Muscle layer of colon (tissue), 2 donors: Measurements from ENCODE around the gene KRT17.
"Not testable (repeated sequence)": the region's sequence is repeated elsewhere in the genome, so short reads cannot be mapped to it uniquely, and the experiment has no call there.

Experiments used
- H3K27ac ChIP-seq: one replicate; pipeline ENCODE4 v1.7.0; 2013; ENCODE audit warnings: low read depth, mild to moderate bottlenecking, low read length, moderate library complexity
- H3K27me3 ChIP-seq, 2 donors: one replicate each; pipeline ENCODE4 v1.7.0; 2013; ENCODE audit warnings: low read length in 2 of 2, mild to moderate bottlenecking in 2 of 2; ENCODE audit not compliant: insufficient read depth in 2 of 2, control insufficient read depth in 1 of 2
- H3K36me3 ChIP-seq: one replicate; pipeline ENCODE4 v1.7.0; 2013; ENCODE audit warnings: mild to moderate bottlenecking, low read length; ENCODE audit not compliant: insufficient read depth
- H3K4me1 ChIP-seq: one replicate; pipeline ENCODE4 v1.7.0; 2013; ENCODE audit warnings: mild to moderate bottlenecking, low read length; ENCODE audit not compliant: insufficient read depth
- H3K4me3 ChIP-seq, 2 donors: one replicate each; pipeline ENCODE4 v1.7.0; 2013; ENCODE audit warnings: low read length in 2 of 2, low read depth in 1 of 2, mild to moderate bottlenecking in 1 of 2, moderate library complexity in 1 of 2
- H3K9ac ChIP-seq: one replicate; pipeline ENCODE4 v1.7.0; 2013; ENCODE audit warnings: low read length
- H3K9me3 ChIP-seq: one replicate; pipeline ENCODE4 v1.7.0; 2013; ENCODE audit warnings: mild to moderate bottlenecking, low read length
- donor health status: abdominal sarcoma.
- donor health status: Adenocarcinoma of cecum.

The KRT17 gene

DNA sequence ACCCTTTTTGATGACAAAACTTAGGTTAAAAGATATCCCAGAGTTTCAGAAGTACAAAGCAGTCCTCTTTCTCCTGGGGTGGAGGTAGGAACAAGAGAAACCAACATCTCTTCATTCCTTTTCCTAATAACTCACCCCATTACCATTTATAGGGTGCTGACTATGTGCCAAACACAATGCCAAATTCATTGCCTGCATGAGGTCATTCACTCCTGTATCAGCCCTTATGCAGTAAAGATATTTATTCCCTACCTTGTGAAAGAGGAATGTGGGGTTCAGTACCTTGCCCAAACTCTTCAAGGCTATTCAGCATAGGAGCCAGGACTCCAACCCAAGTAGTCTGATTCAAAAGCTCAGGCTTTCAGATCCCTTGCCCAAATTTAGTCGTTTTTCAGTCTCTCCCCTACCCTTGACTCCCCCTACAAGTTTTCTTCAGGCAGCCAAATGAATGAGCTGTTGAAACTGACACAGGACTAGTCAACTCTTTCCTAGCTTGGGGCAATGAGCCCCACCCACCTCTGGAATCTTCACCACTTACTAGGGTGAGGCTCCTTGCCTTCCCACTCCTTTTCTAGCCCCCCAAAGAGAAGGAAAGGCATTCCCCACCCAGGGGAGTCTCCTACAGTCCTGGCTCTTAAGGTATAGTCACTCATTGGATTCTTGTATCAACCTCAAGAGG lies 43.5 kb downstream of the KRT17 start:
- H3K27ac ChIP-seq: no peak overlapping the region
- no peaks in the 10 kb centered on the region for H3K36me3 ChIP-seq
- no peak overlapping the region for H3K4me3 ChIP-seq
- no peak overlapping the region for H3K9ac ChIP-seq
- H3K27me3 ChIP-seq: peaks cover 3 to 12% of the 10 kb centered on the region in 2 donors
- H3K9me3 ChIP-seq: no peaks in the 10 kb centered on the region
- no peaks in the 10 kb centered on the region for H3K4me1 ChIP-seq

DNA sequence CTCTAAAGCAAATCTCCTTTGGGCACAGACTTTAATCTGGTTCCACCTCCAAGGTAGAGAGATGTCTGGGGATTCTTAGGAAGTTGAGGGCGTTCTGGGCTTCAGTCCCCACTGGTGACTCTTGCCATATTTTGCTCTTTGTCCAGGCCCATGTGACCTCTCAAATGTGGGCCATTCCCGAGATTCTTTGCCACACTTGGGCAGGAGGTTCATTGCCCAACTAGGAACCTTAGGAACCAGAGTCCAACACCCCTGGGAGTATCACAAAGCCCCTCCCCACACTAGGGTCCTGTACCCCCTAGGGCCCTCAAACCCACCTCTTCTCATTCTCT lies 44.2 kb downstream of the KRT17 start:
- no peak overlapping the region for H3K27ac ChIP-seq
- H3K4me3 ChIP-seq: no peak overlapping the region
- peaks cover 3 to 12% of the 10 kb centered on the region in 2 donors for H3K27me3 ChIP-seq
- no peaks in the 10 kb centered on the region for H3K36me3 ChIP-seq
- H3K4me1 ChIP-seq: no peaks in the 10 kb centered on the region
- no peaks in the 10 kb centered on the region for H3K9me3 ChIP-seq
- H3K9ac ChIP-seq: no peak overlapping the region

DNA sequence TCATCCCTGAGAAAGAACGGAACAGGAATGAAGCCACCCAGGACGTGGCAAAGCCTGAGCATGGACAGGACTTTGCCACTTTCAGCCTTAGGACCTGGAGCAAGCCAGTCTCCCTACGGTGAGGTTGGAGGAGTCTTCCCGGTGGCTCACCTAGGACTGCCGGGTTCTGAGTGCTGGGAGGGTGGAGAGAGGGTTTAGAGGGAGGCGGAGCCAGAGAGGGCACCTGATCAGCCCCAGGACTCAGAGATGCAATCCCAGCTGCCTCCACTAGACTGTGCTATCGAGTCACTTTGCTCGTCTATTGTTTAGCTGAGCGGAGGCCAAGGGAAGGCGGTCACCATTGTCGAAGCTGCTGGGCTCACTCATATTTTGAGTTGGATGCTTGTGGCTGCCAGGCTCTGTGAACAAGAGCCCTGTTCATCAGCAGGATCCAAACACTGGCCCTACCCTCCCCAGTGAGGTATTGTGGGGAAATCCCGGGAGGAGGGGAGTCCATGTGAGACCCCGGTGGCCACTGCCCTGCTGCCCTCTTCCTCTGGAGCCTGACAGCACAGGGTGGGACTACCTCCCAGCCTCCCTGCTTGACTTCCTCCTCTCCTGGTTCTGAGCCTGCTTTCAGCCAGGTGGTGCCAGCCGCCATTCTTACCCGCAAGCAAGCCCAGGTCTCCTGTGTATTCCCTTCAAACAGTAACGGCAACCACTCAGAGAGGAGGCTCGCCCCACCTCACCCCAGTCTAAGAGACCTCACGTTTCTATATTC lies 44.7 kb downstream of the KRT17 start:
- Histone ChIP-seq H3K27ac (no peak overlapping the region), H3K9me3 (no peaks in the 10 kb centered on the region), H3K27me3 (peaks cover 3 to 12% of the 10 kb centered on the region in 2 donors), H3K4me1 (no peaks in the 10 kb centered on the region), H3K36me3 (no peaks in the 10 kb centered on the region), H3K4me3 (no peak overlapping the region), H3K9ac (no peak overlapping the region)

DNA sequence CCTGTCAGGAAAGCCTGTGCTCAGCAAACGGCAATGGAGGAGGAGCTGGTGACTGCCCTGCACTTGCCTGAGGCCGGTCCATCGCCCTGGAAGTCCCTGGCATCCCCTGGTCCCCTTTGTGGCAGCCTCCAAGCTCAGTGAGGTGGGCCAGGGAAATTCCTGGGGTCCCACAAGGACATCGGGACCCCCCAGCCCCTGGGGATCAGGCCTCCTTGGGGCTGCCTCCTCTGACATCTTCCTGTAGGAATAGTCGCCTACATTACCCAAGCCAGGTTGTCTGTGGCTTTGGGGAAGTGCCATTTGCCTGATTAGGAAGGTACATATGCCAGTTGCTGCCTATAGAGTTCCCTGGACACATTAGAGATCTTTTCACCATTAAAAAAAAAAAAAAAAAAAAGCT lies 45.4 kb downstream of the KRT17 start:
- H3K27me3 ChIP-seq: peaks cover 3 to 12% of the 10 kb centered on the region in 2 donors

DNA sequence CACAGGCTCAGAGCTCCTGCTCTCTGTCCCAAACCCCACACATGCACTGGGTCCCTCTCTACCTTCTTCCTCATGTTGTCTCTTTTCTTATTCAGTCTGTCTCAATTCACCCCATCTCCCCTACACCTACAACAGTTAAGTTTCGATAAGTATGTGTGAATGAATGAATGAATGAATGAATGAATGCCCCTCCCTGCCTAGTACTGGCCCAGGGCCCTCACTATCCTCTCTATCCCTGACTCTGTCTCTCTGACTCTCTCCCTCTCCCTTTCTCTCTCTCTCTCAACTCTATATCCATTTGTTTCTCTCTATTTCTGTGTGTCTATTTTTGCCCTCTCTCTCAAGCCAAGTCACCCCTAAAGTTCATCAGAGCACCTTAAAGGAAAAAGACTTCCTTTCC lies 45.8 kb downstream of the KRT17 start:
- Histone ChIP-seq H3K4me3 (no peak overlapping the region), H3K27ac (no peak overlapping the region), H3K9me3 (no peaks in the 10 kb centered on the region), H3K9ac (no peak overlapping the region), H3K36me3 (no peaks in the 10 kb centered on the region), H3K27me3 (peaks cover 3 to 12% of the 10 kb centered on the region in 2 donors), H3K4me1 (no peaks in the 10 kb centered on the region)

More for the DNA sequence above, 45.4 kb downstream of the KRT17 start:
- H3K9ac ChIP-seq: no peak overlapping the region
- no peak overlapping the region for H3K27ac ChIP-seq
- no peaks in the 10 kb centered on the region for H3K36me3 ChIP-seq
- H3K4me1 ChIP-seq: no peaks in the 10 kb centered on the region
- H3K4me3 ChIP-seq: no peak overlapping the region
- H3K9me3 ChIP-seq: no peaks in the 10 kb centered on the region

DNA sequence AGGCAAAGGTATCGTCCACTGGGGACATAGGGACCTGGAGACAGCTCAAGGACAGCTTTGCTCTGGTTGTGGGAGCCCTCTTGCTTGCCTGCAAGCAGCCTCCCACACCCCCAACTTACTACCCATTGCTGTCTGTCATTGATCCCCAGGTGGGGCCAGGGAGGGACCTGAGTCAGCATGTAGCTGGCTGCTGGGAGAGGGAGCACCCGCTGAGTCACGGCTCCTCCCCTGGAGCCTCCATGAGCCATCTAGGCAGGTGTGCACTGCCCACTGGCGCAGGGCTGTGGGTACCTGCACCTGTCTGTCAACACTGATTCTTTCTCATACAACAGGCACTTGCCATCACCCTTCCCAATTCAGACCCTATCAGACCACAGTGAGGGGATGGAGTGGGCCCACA lies 47.6 kb downstream of the KRT17 start:
- H3K27ac ChIP-seq, H3K36me3 ChIP-seq, H3K9ac ChIP-seq, H3K4me3 ChIP-seq, H3K4me1 ChIP-seq, H3K9me3 ChIP-seq: not testable (repeated sequence)
- peaks cover 3 to 20% of the 10 kb centered on the region in 2 donors for H3K27me3 ChIP-seq

DNA sequence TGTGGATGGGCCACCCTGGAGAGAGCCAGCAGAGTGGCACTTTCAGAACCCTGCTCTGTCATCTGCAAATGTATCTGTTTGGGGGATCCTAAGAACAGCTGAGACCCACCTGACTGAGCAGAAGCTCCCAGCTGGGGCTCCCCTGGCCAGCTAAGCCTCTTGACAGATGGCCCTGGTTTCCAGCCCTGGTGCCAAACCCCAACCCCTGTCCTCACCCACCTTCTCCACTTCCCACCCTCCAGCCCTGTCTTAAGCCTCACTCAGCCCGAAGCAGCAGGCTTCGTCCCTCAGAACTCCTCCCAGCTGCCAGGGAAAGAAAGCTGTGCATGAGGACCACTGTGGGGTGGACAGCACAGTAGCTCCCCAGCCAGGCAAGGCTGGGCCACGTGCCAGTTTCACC lies 49.0 kb downstream of the KRT17 start:
- H3K4me3 ChIP-seq: no peak overlapping the region
- H3K9ac ChIP-seq: no peak overlapping the region
- H3K27me3 ChIP-seq: peaks cover 3 to 20% of the 10 kb centered on the region in 2 donors
- H3K9me3 ChIP-seq: no peaks in the 10 kb centered on the region
- H3K27ac ChIP-seq: no peak overlapping the region
- no peaks in the 10 kb centered on the region for H3K36me3 ChIP-seq
- no peaks in the 10 kb centered on the region for H3K4me1 ChIP-seq

DNA sequence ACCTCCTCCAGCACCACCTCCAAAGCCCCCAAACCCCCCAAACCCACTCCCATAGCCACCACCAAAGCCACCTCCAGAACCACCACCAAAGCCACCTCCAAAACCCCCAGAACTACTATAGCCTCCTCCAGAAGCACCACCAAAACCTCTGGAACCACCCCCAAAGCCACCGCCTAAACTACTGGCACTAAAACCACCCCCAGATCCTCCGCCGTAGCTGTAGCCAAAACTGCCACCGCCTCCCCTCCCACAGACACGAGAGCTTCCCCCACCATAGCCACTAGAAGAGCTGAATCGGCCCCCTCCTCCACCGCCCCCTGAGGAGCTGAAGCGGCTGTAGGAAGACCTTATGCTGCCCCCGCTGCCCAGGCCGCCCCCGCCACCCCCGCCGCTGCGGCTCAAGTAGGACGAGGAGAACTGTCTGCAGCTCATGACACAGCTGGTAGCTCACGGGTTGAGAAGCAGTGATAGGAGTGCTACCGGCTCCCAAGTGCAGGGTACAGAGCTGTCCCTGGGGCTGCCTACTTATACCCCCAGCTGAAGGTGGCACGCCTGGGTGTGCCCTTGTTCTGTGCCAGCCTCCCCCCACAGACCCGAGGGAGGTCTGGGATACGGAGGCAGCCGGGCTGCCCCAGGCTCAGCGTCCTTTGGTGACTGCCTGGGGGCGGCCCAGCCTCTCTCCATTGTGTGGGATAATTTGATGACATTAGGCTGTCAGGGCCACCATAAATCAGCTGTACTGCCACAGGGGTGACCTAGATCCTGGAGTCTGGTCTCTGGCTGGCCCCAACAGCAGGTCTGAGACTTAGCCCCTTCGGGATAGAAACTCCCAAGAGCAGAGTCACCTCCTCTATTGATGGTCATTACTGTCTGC lies 52.6 kb downstream of the KRT17 start, which contains the start of gene KRT9:
Gene KRT9 (minus strand): TSS at position 499 of the 874 bp plus-strand sequence. CDS start 67 bp downstream, at position 432.
- peaks cover 0 to 15% of the 10 kb centered on the region in 2 donors for H3K27me3 ChIP-seq
- no peak within 1 kb of the TSS for H3K27ac ChIP-seq
- no peaks in the 10 kb centered on the region for H3K9me3 ChIP-seq
- H3K36me3 ChIP-seq: no peaks in the 10 kb centered on the region
- no peak within 1 kb of the TSS for H3K4me3 ChIP-seq
- H3K9ac ChIP-seq: no peak within 1 kb of the TSS
- H3K4me1 ChIP-seq: no peaks in the 10 kb centered on the region
